ENCODE results near the gene CXCR5.
"Not testable (repeated sequence)": the region's sequence is repeated elsewhere in the genome, so short reads cannot be mapped to it uniquely, and the experiment has no call there.

CXCR5 gene, protein sequence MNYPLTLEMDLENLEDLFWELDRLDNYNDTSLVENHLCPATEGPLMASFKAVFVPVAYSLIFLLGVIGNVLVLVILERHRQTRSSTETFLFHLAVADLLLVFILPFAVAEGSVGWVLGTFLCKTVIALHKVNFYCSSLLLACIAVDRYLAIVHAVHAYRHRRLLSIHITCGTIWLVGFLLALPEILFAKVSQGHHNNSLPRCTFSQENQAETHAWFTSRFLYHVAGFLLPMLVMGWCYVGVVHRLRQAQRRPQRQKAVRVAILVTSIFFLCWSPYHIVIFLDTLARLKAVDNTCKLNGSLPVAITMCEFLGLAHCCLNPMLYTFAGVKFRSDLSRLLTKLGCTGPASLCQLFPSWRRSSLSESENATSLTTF

DNA sequence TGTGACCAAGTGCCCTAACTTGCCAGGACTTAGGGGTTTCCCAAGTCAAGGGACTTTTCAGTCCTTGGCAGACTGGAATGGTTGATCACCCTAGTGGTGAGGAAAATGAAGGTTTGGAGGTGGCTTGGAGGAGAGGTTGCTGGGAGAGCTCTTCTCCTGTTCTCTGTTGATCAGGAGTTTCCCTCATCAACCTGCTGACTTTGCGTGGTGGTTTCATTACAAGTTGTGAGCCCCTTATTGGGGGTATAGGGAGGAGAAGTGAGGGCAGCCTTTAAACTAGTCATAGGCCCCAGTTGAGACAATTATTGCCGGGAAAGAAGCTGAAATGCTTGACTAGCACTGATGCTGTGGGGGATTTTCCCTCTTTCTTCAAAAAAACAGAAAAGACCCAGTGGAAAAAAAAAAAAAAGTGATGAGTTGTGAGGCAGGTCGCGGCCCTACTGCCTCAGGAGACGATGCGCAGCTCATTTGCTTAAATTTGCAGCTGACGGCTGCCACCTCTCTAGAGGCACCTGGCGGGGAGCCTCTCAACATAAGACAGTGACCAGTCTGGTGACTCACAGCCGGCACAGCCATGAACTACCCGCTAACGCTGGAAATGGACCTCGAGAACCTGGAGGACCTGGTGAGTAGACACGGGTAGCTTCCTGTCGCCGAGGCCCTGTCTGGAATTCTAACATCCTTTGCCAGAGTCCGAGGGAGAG lies at the start of gene CXCR5:
CXCR5 (plus strand) TSS at position 525 of the 704 bp plus-strand sequence; CDS start at position 575, 50 bp downstream.
- DNase-seq (ENCODE audit: low read depth), result no peak

DNA sequence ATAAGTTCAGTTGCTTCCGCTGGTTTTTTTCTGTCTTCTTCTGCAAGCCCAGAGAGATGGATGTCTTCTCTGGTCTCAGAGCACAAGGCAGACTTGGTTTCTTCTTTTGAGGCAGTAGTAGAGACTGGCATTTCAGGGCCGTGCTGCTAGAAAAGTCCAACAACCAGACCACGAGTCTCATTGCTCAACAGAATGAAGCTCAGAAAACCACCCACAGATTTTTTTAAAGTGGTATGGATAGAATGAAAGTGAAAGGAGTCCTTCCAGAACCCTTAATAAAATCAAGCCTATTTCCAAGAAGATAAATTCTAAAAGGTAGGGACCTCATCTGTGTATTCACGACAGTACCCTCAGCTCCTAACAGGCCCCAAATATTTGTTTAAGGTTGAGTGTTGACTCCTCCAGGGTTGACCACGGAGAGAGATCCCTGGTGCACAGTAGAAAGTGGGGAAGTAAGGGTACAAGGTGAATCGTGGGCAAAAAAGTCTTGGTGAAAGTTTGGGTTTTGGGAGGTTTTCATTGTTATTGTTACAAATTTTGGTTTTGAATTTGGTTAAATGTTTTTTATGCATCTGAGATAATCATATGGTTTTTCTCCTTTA lies 49.2 kb upstream of the CXCR5 start:
- no peak for DNase-seq (ENCODE audit: low read depth)

GRCh38 chr11:118837868-118838267 lies 45.8 kb upstream of the CXCR5 start:
- DNase-seq (ENCODE audit: low read depth), result no peak

GRCh38 chr11:118838905-118839553 lies 44.7 kb upstream of the CXCR5 start:
- DNase-seq (ENCODE audit: low read depth), result no peak

DNA sequence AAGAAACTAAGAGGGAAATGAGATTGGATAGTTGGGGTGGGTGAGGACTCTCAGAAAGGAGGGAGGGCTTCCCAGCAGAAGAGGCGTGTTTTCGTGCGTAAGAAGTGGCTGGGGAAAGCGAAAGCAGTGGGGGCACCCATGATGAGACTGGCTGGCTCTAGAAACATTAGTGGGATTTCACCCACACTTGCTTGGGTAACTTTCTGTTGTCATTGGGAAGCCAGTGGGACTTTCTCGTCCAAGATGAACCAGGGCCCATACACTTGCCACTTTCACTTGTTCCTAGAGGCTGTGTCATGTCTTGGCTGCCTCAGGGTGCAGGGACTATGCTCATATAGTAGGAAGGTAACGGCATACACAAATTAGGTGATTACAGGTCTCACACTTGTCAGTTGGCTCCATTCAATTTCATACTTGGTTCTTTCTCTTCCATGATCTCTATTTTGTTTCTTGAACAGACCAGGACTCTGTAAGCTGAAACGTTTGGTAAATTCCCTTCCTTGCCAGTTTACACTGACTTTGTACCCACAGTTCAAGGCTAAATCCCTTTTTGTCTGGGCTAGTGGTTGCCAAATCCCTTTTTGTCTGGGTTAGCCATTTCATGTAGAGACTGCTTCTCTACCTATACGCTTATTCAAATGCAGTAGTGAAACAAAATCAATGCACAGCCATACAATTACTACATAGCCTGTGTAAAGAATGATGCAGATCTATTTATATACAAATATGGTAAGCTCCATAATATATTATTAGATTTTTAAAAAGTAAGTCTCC lies 42.0 kb upstream of the CXCR5 start:
- peak; percentile 23 for DNase-seq (ENCODE audit: low read depth)

DNA sequence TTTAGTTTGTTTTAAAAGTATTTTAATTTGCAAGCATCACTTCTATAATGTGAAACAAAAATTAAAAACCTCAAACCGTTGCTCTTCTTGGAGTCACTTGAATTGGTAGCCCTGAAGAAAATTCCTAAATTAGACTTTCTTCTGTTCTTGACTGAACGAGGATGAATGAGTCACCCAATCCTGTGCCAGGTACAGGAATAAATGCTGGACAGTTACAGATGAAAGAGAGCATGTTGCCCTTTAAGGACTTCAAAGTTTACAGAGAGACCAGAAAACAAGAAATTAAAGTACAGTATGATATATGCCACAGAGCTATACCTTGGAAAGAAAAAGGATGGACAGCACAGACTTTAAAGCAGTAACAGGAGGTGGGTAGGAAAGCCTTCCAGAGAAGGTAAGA lies 41.3 kb upstream of the CXCR5 start:
- no peak for DNase-seq (ENCODE audit: low read depth)

GRCh38 chr11:118842843-118843242 lies 40.8 kb upstream of the CXCR5 start:
- not testable (repeated sequence) for DNase-seq (ENCODE audit: low read depth)

GRCh38 chr11:118843565-118843964 lies 40.1 kb upstream of the CXCR5 start:
- DNase-seq (ENCODE audit: low read depth), result no peak

DNA sequence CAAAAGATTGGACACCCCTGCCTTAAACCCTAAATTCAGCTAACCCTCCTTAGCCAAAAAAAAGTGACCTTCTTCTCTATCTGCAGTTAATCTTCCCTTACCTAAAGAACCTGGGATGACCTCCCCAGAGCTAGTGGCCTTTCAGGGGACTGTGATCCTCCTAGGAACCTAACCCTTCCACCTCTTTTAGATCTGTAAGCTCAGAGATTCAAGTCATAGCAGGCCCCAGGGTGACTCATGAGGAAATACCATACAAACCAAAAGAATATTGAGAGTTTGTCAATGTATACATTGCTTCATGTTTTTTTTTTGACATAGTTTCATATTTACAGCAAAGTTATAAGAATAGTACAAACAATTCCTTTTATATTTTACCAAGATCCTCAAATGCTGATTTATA lies 38.3 kb upstream of the CXCR5 start:
- DNase-seq (ENCODE audit: low read depth), result no peak

- DNase-seq (ENCODE audit: low read depth), result no peak
Observed at GRCh38 chr11:118846181-118846935, 37.3 kb upstream of the CXCR5 start.

- DNase-seq (ENCODE audit: low read depth), result no peak
Observed at GRCh38 chr11:118849825-118850224, 33.9 kb upstream of the CXCR5 start.

DNA sequence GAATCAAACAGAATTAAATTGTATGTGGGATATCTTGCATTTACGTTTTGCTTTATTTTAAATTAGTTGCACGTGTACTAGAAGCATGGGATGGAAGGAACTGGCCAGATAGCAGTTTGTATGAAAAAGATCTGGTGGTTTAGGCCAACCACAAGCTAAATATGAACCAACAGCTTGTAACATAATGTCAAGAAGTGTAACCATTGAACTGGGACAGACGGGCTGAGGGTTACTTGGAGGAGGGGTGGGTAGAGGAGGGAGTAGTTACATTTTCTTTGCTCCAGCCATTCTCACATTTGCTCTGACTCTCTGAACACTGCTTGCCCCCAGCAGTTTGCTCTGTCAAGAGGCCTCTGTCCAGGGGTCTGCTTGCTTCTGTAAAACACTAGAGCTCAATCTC lies 31.7 kb upstream of the CXCR5 start:
- DNase-seq (ENCODE audit: low read depth), result no peak

GRCh38 chr11:118853678-118854077 lies 30.0 kb upstream of the CXCR5 start:
- DNase-seq (ENCODE audit: low read depth), result no peak

GRCh38 chr11:118856314-118856713 lies 27.4 kb upstream of the CXCR5 start:
- no peak for DNase-seq (ENCODE audit: low read depth)

GRCh38 chr11:118857385-118857784 lies 26.3 kb upstream of the CXCR5 start:
- DNase-seq (ENCODE audit: low read depth), result no peak

GRCh38 chr11:118859973-118860372 lies 23.7 kb upstream of the CXCR5 start:
- no peak for DNase-seq (ENCODE audit: low read depth)

DNA sequence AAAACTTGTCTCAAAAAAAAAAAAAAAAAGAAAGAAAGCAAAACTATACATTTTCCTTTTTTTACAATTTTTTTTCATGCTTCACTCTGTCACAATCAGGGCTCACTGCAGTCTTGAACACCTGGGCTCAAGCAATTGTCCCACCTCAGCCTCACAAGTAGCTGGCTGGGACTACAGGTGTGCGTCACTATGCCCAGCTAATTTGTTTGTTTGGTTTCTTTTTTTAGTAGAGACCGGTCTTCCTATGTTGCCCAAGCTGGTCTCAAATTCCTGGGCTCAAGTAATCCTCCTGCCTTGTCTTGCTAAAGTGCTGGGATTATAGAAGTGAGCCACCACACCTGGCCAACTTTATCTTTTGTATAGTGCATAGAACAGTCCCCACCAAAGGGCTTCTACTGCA lies 15.0 kb upstream of the CXCR5 start:
- DNase-seq (ENCODE audit: low read depth), result no peak

DNA sequence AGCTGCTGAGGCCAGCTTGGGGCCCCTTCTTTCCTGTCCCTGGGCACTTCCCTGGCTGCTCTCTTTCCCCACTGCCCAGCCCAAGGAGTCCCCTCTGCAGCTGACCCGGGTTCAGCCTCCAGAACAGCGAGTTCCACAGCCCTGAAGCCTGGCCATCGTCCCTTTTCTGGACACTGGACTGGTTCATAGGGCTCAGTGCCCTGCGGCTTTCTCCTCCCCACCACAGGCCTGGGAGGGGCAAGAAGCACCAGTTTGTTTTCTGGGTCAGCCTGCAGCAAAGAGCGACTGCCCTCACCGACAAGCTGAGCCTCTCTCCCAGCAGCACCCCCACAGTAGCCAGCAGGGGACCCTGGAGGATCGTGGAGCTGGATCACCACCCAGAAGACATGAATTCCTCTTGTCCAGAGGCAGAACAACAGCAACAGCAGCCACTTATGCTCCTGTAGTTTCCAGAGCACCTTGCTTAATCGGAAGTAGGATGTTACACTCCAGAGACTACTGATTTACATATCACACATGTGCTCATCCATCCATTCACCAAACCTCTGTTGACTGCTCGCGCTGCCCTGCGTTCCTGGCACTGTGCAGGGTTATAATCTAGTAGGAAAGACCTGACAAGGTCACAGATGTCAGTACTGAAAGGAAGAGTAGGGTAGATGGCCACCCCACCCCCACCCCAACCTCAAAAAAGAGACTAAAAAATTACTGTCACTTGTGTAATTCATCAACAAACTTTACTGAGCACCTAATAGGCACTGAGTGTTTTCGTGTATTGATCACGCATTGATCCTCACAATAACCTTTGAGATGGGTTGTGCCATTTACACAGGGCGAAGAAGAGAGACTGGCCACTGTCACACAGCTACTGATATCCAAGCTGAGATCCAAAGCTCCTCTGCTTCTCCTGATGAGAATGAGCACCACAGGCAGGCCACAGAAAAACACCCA lies 13.0 kb upstream of the CXCR5 start:
- DNase-seq (ENCODE audit: low read depth), result no peak

GRCh38 chr11:118872403-118872821 lies 11.3 kb upstream of the CXCR5 start:
- DNase-seq (ENCODE audit: low read depth), result no peak

DNA sequence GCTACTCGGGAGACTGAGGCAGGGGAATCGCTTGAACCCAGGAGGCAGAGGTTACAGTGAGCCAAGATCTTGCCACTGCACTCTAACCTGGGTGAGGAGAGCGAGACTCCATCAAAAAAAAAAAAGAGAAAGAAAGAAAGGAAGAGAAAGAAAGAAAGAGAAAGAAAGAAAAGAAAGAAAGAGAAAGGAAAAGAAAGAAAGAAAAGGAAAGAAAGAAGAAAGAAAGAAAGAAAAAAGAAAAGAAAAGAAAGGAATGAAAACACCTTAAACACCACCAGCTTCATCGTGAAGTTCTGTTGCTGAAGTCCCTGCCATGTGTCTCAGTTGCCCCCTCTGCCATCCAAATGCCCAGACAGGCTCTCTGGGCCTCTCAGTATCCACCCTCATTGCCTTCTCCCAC lies 9.9 kb upstream of the CXCR5 start:
- no peak for DNase-seq (ENCODE audit: low read depth)
